ENCODE measurements around the gene APC.
"Not testable (repeated sequence)": the region's sequence is repeated elsewhere in the genome, so short reads cannot be mapped to it uniquely, and the experiment has no call there.

APC gene

DNA sequence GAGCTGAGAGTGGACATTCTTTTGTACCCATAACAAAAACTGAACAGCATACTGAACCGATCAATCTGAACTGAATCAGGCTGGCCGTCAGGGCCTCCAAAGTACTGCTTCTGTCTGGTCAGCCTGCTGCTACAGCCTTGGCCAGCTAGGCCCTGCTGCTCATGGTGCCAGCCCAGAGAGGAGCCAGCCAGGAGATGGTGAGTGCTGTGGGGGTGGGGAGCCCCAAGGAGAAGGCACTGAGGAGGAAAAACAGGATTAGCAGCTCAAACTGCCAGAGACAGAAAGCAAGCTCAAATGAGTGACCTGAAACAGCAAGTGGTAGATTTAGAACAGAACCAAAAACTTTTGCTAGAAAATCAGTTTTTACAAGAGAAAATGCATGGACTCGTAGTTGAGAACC, 147.3 kb downstream of the APC start:
- TF ChIP-seq, protein P1, sequence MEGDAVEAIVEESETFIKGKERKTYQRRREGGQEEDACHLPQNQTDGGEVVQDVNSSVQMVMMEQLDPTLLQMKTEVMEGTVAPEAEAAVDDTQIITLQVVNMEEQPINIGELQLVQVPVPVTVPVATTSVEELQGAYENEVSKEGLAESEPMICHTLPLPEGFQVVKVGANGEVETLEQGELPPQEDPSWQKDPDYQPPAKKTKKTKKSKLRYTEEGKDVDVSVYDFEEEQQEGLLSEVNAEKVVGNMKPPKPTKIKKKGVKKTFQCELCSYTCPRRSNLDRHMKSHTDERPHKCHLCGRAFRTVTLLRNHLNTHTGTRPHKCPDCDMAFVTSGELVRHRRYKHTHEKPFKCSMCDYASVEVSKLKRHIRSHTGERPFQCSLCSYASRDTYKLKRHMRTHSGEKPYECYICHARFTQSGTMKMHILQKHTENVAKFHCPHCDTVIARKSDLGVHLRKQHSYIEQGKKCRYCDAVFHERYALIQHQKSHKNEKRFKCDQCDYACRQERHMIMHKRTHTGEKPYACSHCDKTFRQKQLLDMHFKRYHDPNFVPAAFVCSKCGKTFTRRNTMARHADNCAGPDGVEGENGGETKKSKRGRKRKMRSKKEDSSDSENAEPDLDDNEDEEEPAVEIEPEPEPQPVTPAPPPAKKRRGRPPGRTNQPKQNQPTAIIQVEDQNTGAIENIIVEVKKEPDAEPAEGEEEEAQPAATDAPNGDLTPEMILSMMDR (IDR thresholded peaks at IDR 0.05), result no peak
- no peak for DNase-seq (ENCODE audit: low spot score)
- Histone ChIP-seq H3K4me3 (no peak overlapping the region), H3K27ac (no peak overlapping the region)

DNA sequence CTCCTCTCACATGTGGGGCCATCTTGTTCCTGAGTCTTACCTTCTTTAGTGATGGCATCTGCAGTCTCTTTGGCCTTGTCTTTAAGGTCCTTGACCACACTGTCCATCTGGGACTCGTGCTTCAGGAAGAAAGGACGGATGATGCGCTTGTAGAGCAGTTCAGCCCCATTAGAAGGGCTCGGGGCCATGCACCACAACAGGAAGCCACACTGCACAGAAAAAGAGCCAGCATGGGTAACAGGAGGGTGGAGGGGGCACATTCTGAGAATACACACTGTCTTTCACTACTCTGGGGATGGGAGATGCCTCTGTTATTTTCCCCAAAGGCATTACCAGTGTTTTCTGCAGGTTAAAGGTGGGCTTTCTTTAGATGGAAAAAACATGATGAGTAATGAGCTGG, 149.3 kb downstream of the APC start:
- H3K4me3 ChIP-seq, result no peak overlapping the region
- TF ChIP-seq, protein P1 (IDR thresholded peaks at IDR 0.05), result no peak
- no peak overlapping the region for H3K27ac ChIP-seq
- DNase-seq (ENCODE audit: low spot score), result no peak

- not testable (repeated sequence) for DNase-seq (ENCODE audit: low spot score); H3K4me3 ChIP-seq; H3K27ac ChIP-seq
These were observed 154.4 kb downstream of the APC start for GRCh38 chr5:112892066-112892465.

- H3K27ac ChIP-seq, result no peak overlapping the region
- TF ChIP-seq, protein P1 (IDR thresholded peaks at IDR 0.05), result no peak
- H3K4me3 ChIP-seq, result no peak overlapping the region
- no peak for DNase-seq (ENCODE audit: low spot score)
These were observed 155.1 kb downstream of the APC start for GRCh38 chr5:112892776-112893175.

GRCh38 chr5:112895682-112896081, 158.0 kb downstream of the APC start:
- Histone ChIP-seq H3K27ac (no peak overlapping the region), H3K4me3 (no peak overlapping the region)
- TF ChIP-seq, protein P1 (IDR thresholded peaks at IDR 0.05), result no peak
- DNase-seq (ENCODE audit: low spot score), result no peak
